ENCODE data around the gene IKZF3.
"Not testable (repeated sequence)": the region's sequence is repeated elsewhere in the genome, so short reads cannot be mapped to it uniquely, and the experiment has no call there.

IKZF3 gene

DNA sequence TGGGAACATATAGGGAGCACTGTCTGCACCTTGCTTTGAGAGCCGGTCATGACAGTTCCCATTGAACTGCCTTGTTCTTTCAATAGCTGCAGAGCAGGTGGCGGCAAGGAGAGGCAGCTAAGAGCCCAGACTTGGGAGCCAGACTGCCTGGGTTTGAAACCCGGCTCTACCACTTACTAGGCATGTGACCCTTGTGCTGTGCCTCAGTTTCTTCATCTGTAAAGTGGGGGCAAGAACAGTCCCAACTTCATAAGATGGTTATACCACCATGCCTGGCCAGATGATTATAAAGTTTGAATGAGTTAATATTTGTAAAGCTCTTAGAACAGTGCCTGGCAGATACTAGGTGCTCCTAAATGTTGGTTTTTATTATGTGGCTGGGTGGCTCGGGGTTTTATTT lies 149.9 kb downstream of the IKZF3 start:
- no peak for DNase-seq

DNA sequence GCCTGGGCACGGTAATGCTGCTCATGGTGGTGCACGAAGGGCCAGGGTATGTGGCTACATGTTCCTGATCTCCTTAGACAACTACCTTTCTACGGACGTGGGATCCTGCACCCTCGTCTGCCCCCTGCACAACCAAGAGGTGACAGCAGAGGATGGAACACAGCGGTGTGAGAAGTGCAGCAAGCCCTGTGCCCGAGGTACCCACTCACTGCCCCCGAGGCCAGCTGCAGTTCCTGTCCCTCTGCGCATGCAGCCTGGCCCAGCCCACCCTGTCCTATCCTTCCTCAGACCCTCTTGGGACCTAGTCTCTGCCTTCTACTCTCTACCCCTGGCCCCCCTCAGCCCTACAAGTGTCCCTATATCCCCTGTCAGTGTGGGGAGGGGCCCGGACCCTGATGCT lies 152.3 kb downstream of the IKZF3 start:
- no peak for DNase-seq

DNA sequence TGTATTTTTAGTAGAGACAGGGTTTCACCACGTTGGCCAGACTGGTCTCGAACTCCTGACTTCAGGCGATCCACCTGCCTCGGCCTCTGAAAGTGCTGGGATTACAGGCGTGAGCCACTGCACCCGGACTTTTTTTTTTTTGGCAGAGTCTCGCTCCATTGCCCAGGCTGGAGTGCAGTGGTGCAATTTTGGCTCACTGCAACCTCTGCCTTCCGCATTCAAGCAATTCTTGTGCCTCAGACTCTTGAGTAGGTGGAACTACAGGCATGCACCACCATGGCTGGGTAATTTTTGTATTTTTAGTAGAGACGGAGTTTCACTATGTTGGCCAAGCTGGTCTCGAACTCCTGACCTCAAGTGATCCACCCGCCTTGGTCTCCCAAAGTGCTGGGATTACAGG lies 153.0 kb downstream of the IKZF3 start:
- not testable (repeated sequence) for DNase-seq

DNA sequence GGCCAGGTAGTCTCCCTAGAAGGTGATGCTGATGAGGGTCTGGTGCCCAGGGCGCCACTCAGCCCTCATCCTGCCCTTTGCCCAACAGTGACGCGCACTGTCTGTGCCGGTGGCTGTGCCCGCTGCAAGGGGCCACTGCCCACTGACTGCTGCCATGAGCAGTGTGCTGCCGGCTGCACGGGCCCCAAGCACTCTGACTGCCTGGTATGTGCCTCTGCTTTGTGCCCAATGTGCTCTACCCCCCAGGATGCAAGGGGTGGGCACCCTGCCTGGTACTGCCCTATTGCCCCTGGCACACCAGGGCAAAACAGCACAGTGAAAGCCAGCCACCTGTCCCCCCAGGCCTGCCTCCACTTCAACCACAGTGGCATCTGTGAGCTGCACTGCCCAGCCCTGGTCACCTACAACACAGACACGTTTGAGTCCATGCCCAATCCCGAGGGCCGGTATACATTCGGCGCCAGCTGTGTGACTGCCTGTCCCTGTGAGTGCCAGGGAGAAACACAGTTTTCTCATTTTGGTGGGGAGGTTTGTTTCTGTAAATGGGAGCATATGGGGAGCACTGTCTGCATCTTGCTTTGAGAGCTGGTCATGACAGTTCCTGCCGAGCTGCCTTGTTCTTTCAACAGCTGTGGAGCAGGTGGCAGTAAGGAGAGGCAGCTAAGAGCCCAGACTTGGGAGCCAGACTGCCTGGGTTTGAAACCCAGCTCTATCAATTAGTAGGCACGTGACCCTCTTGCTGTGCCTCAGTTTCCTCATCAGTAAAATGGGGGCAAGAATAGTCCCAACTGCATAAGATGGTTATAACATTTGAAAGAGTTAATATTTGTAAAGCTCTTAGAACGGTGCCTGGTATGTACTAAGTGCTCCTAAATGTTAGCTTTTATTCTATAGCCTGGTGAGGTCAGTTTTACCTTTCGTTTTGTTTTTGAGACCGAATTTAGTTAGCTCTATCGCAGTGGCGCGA lies 153.8 kb downstream of the IKZF3 start:
- DNase-seq = no peak

DNA sequence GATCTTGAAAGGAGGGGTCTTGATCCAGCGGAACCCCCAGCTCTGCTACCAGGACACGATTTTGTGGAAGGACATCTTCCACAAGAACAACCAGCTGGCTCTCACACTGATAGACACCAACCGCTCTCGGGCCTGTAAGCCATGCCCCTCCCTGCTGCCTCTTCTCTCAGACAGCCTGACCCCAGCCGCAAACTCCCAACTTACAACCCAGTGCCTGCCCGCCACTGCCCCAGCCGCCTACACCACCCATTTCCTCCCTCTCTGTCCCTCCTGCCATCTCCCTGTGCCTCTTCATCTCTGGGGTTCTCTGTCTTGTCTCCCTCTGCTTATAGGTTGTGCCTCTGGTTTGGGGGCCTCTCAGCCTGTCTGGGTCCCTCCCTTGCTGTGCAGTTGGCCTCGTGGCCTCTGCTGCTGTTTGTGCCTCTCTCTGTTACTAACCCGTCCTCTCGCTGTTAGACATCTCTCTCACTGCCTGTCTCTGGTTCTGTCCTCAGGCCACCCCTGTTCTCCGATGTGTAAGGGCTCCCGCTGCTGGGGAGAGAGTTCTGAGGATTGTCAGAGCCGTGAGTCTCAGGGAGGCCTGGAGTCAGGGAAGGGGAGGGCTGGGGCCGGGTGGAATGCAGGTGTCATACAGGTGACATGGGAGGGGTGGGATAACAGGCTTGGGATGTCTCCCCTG lies 154.7 kb downstream of the IKZF3 start:
- no peak for DNase-seq
